ENCODE data around the gene GMPPA.

GMPPA gene

DNA sequence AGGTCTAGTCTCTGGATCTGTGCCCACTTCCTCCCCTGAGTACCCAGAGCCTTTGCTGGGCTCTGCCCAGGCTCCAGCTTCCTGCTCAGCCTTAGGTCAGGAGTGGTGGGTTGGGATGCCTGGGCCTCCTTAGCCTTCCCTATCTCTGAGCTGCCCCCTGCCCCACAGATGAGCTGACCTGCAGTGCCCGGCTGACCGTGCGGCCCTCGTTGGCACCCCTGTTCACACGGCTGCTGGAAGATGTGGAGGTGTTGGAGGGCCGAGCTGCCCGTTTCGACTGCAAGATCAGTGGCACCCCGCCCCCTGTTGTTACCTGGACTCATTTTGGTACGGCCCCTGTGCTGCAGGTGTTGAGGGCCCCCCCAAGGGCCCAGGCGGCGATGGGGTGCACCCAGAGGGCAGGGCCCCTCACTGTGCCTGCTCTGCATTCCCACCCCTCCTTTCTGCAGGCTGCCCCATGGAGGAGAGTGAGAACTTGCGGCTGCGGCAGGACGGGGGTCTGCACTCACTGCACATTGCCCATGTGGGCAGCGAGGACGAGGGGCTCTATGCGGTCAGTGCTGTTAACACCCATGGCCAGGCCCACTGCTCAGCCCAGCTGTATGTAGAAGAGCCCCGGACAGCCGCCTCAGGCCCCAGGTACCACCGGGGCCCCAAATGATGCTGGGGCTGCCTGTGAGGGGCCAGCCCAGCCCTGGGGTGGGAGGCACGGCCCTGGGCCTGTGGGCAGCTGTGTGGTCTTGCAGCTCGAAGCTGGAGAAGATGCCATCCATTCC lies 30.1 kb upstream of the GMPPA start:
- H3K4me1 ChIP-seq (ENCODE audit: control insufficient read depth in 1 of 2, insufficient read depth in 2 of 2, low read length in 2 of 2) = no peaks in the 10 kb centered on the region
- no peaks in the 10 kb centered on the region for H3K9me3 ChIP-seq (ENCODE audit: control insufficient read depth in 1 of 2, low read length in 2 of 2)
- no peaks in the 10 kb centered on the region for H3K27me3 ChIP-seq (ENCODE audit: control insufficient read depth in 1 of 2, insufficient read depth in 2 of 2, low read length in 2 of 2)
- no peak overlapping the region for H3K9ac ChIP-seq (ENCODE audit: low read depth in 1 of 2, low read length in 2 of 2)
- H3K27ac ChIP-seq (ENCODE audit: low read depth, low read length) = no peak overlapping the region
- no peak overlapping the region for H3K4me3 ChIP-seq (ENCODE audit: low read depth in 1 of 2, low read length in 2 of 2)
- no peaks in the 10 kb centered on the region for H3K36me3 ChIP-seq (ENCODE audit: control insufficient read depth in 1 of 2, insufficient read depth in 2 of 2, low read length in 2 of 2)

DNA sequence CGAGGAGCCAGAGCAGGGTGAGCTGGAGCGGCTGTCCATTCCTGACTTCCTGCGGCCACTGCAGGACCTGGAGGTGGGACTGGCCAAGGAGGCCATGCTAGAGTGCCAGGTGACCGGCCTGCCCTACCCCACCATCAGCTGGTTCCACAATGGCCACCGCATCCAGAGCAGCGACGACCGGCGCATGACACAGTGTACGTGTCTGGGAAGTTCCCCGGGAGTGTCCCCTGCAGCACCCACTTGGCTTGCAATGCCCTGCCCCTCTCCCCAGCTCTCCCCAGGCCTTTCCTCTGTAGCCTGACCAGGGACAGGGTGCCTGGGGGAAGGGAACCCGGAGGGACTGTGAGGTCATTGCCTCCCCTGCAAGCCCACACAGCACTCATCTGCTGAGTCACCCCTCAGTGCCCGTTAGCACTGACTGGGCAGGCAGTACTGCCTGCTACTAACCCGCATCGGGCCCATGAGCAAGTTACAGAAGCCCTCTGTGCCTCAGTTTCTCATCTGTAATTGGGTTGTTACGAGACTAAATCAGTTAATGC lies 29.4 kb upstream of the GMPPA start:
- H3K27me3 ChIP-seq (ENCODE audit: control insufficient read depth in 1 of 2, insufficient read depth in 2 of 2, low read length in 2 of 2) = no peaks in the 10 kb centered on the region
- H3K9ac ChIP-seq (ENCODE audit: low read depth in 1 of 2, low read length in 2 of 2) = no peak overlapping the region
- no peaks in the 10 kb centered on the region for H3K36me3 ChIP-seq (ENCODE audit: control insufficient read depth in 1 of 2, insufficient read depth in 2 of 2, low read length in 2 of 2)
- H3K4me3 ChIP-seq (ENCODE audit: low read depth in 1 of 2, low read length in 2 of 2) = no peak overlapping the region
- no peaks in the 10 kb centered on the region for H3K9me3 ChIP-seq (ENCODE audit: control insufficient read depth in 1 of 2, low read length in 2 of 2)
- H3K27ac ChIP-seq (ENCODE audit: low read depth, low read length) = no peak overlapping the region
- H3K4me1 ChIP-seq (ENCODE audit: control insufficient read depth in 1 of 2, insufficient read depth in 2 of 2, low read length in 2 of 2) = no peaks in the 10 kb centered on the region

GRCh38 chr2:219470429-219470828 lies 28.3 kb upstream of the GMPPA start:
- no peak overlapping the region for H3K27ac ChIP-seq (ENCODE audit: low read depth, low read length)
- H3K36me3 ChIP-seq (ENCODE audit: control insufficient read depth in 1 of 2, insufficient read depth in 2 of 2, low read length in 2 of 2) = no peaks in the 10 kb centered on the region
- no peak overlapping the region for H3K4me3 ChIP-seq (ENCODE audit: low read depth in 1 of 2, low read length in 2 of 2)
- no peaks in the 10 kb centered on the region for H3K27me3 ChIP-seq (ENCODE audit: control insufficient read depth in 1 of 2, insufficient read depth in 2 of 2, low read length in 2 of 2)
- no peak overlapping the region for H3K9ac ChIP-seq (ENCODE audit: low read depth in 1 of 2, low read length in 2 of 2)
- no peaks in the 10 kb centered on the region for H3K4me1 ChIP-seq (ENCODE audit: control insufficient read depth in 1 of 2, insufficient read depth in 2 of 2, low read length in 2 of 2)
- H3K9me3 ChIP-seq (ENCODE audit: control insufficient read depth in 1 of 2, low read length in 2 of 2) = no peaks in the 10 kb centered on the region

DNA sequence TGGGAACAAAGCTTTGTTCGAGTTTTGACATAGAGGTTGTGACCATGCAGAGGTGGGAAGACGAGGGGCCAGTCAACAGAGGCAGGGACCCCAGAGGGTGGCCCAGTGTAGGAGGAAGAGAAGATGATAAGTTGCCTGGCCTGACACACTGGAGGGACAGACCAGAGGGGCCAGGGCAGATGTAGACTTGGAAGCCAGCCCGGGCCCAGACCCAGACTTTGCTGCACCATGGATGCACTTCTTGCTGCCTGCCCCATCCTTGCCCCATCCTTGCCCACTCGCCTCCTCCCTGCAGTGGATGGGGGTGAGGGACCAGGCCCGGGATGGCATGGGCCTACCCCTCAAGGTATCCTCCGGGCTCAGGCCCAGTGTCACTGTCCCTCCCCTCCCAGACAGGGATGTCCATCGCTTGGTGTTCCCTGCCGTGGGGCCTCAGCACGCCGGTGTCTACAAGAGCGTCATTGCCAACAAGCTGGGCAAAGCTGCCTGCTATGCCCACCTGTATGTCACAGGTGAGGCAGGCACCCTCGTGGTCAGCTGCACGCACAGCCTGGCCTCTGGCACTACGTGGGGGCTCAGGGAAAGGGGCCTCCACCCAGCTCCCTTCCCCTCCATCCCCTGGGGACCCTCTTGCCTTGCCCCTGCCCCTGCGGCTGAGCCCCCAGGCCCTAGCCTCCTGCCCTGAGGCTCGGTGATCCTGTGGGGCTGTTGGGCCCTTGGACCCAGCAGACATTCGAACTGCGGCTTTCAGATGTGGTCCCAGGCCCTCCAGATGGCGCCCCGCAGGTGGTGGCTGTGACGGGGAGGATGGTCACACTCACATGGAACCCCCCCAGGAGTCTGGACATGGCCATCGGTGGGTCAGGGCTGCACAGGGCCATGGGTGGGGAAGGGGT lies 27.0 kb upstream of the GMPPA start:
- Histone ChIP-seq H3K9ac (ENCODE audit: low read depth in 1 of 2, low read length in 2 of 2) (no peak overlapping the region), H3K4me1 (ENCODE audit: control insufficient read depth in 1 of 2, insufficient read depth in 2 of 2, low read length in 2 of 2) (no peaks in the 10 kb centered on the region)

GRCh38 chr2:219472629-219473187 lies 26.0 kb upstream of the GMPPA start:
- Histone ChIP-seq H3K36me3 (ENCODE audit: control insufficient read depth in 1 of 2, insufficient read depth in 2 of 2, low read length in 2 of 2) (no peaks in the 10 kb centered on the region), H3K9ac (ENCODE audit: low read depth in 1 of 2, low read length in 2 of 2) (no peak overlapping the region), H3K27ac (ENCODE audit: low read depth, low read length) (no peak overlapping the region), H3K4me3 (ENCODE audit: low read depth in 1 of 2, low read length in 2 of 2) (no peak overlapping the region), H3K27me3 (ENCODE audit: control insufficient read depth in 1 of 2, insufficient read depth in 2 of 2, low read length in 2 of 2) (no peaks in the 10 kb centered on the region), H3K9me3 (ENCODE audit: control insufficient read depth in 1 of 2, low read length in 2 of 2) (no peaks in the 10 kb centered on the region), H3K4me1 (ENCODE audit: control insufficient read depth in 1 of 2, insufficient read depth in 2 of 2, low read length in 2 of 2) (no peaks in the 10 kb centered on the region)

More for the DNA sequence above, 27.0 kb upstream of the GMPPA start:
- H3K27ac ChIP-seq (ENCODE audit: low read depth, low read length) = no peak overlapping the region
- no peak overlapping the region for H3K4me3 ChIP-seq (ENCODE audit: low read depth in 1 of 2, low read length in 2 of 2)
- H3K9me3 ChIP-seq (ENCODE audit: control insufficient read depth in 1 of 2, low read length in 2 of 2) = no peaks in the 10 kb centered on the region
- no peaks in the 10 kb centered on the region for H3K27me3 ChIP-seq (ENCODE audit: control insufficient read depth in 1 of 2, insufficient read depth in 2 of 2, low read length in 2 of 2)
- H3K36me3 ChIP-seq (ENCODE audit: control insufficient read depth in 1 of 2, insufficient read depth in 2 of 2, low read length in 2 of 2) = no peaks in the 10 kb centered on the region

- Histone ChIP-seq H3K4me1 (ENCODE audit: control insufficient read depth in 1 of 2, insufficient read depth in 2 of 2, low read length in 2 of 2) (no peaks in the 10 kb centered on the region), H3K27me3 (ENCODE audit: control insufficient read depth in 1 of 2, insufficient read depth in 2 of 2, low read length in 2 of 2) (no peaks in the 10 kb centered on the region), H3K36me3 (ENCODE audit: control insufficient read depth in 1 of 2, insufficient read depth in 2 of 2, low read length in 2 of 2) (no peaks in the 10 kb centered on the region), H3K4me3 (ENCODE audit: low read depth in 1 of 2, low read length in 2 of 2) (no peak overlapping the region), H3K27ac (ENCODE audit: low read depth, low read length) (no peak overlapping the region), H3K9ac (ENCODE audit: low read depth in 1 of 2, low read length in 2 of 2) (no peak overlapping the region), H3K9me3 (ENCODE audit: control insufficient read depth in 1 of 2, low read length in 2 of 2) (no peaks in the 10 kb centered on the region)
Observed at GRCh38 chr2:219473511-219473910, 25.2 kb upstream of the GMPPA start.

- Histone ChIP-seq H3K27me3 (ENCODE audit: control insufficient read depth in 1 of 2, insufficient read depth in 2 of 2, low read length in 2 of 2) (no peaks in the 10 kb centered on the region), H3K36me3 (ENCODE audit: control insufficient read depth in 1 of 2, insufficient read depth in 2 of 2, low read length in 2 of 2) (no peaks in the 10 kb centered on the region), H3K27ac (ENCODE audit: low read depth, low read length) (no peak overlapping the region), H3K4me3 (ENCODE audit: low read depth in 1 of 2, low read length in 2 of 2) (no peak overlapping the region), H3K9me3 (ENCODE audit: control insufficient read depth in 1 of 2, low read length in 2 of 2) (no peaks in the 10 kb centered on the region), H3K4me1 (ENCODE audit: control insufficient read depth in 1 of 2, insufficient read depth in 2 of 2, low read length in 2 of 2) (no peaks in the 10 kb centered on the region), H3K9ac (ENCODE audit: low read depth in 1 of 2, low read length in 2 of 2) (no peak overlapping the region)
Observed at GRCh38 chr2:219474285-219475060, 24.2 kb upstream of the GMPPA start.

DNA sequence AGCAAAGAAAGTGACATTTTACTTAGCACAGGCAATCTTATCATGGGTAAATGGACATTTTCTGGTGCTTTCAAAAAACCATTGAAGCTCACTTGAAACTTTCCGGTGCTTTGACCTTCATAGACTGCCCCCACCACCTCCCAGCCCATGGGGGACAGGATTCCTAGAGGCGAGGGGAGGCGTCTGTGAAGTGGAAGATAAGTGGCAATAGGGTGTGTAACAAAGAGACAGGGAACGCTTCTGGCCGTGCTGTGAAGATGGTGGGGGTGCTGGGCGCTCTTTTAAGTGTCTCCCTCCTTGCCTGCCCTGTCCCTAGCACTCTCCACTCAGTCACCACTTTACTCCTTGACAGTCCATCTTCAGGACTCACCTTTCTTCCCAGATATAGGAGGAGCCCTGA lies 23.4 kb upstream of the GMPPA start:
- no peaks in the 10 kb centered on the region for H3K4me1 ChIP-seq (ENCODE audit: control insufficient read depth in 1 of 2, insufficient read depth in 2 of 2, low read length in 2 of 2)
- no peaks in the 10 kb centered on the region for H3K36me3 ChIP-seq (ENCODE audit: control insufficient read depth in 1 of 2, insufficient read depth in 2 of 2, low read length in 2 of 2)
- no peak overlapping the region for H3K9ac ChIP-seq (ENCODE audit: low read depth in 1 of 2, low read length in 2 of 2)
- no peaks in the 10 kb centered on the region for H3K9me3 ChIP-seq (ENCODE audit: control insufficient read depth in 1 of 2, low read length in 2 of 2)
- no peak overlapping the region for H3K4me3 ChIP-seq (ENCODE audit: low read depth in 1 of 2, low read length in 2 of 2)
- no peaks in the 10 kb centered on the region for H3K27me3 ChIP-seq (ENCODE audit: control insufficient read depth in 1 of 2, insufficient read depth in 2 of 2, low read length in 2 of 2)
- H3K27ac ChIP-seq (ENCODE audit: low read depth, low read length) = no peak overlapping the region

DNA sequence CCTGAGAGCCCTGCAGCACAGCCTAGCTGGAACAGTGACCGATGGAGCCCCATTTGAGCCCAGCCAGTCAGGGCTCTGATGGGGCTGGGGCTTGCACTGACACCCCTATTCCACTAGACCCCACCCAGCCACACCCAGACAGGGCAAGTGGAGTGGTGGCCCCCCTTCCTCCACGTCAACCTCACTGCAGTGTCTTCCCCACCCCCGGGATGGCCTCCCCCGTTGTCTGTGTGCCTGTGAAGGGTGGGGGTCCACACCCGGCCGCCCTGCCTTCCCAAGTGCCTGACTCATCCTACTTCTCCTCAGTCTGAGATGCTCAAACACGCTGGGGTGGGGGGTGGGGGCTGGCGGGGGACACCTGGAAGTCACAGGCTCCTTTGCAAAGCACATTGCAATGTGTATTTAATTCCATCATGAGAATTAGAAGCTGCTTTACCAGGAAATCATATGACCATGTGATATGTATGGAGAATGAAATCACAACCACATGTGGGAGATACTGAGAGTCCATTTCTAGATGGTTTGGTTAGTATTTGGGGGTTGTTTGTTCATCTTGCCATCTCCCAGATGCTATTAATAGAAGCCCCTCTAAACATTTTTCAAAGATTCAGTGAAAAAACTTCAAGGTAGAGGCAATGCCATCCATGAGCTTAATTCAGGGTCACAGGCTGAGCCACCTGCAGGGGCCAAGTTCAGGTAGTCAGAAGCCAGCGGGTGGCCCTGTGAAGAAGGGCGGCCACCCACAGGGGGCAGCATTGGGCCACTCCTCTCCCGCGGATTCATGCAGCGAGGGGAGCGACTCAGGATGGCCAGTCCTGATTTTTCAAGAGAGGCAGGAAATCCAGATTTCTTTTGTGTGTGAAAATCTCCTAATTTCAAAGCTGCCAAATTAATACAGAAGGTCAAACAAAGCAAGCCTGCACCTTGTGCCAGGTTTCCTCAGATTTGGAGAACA lies 22.7 kb upstream of the GMPPA start:
- no peaks in the 10 kb centered on the region for H3K4me1 ChIP-seq (ENCODE audit: control insufficient read depth in 1 of 2, insufficient read depth in 2 of 2, low read length in 2 of 2)
- H3K9ac ChIP-seq (ENCODE audit: low read depth in 1 of 2, low read length in 2 of 2) = no peak overlapping the region
- H3K9me3 ChIP-seq (ENCODE audit: control insufficient read depth in 1 of 2, low read length in 2 of 2) = no peaks in the 10 kb centered on the region
- H3K36me3 ChIP-seq (ENCODE audit: control insufficient read depth in 1 of 2, insufficient read depth in 2 of 2, low read length in 2 of 2) = no peaks in the 10 kb centered on the region
- H3K27ac ChIP-seq (ENCODE audit: low read depth, low read length) = no peak overlapping the region
- peaks cover 0 to 4% of the 10 kb centered on the region in 2 donors for H3K27me3 ChIP-seq (ENCODE audit: control insufficient read depth in 1 of 2, insufficient read depth in 2 of 2, low read length in 2 of 2)
- H3K4me3 ChIP-seq (ENCODE audit: low read depth in 1 of 2, low read length in 2 of 2) = no peak overlapping the region
